Effector memory CD8-positive, alpha-beta T cell (primary cell): ENCODE measurements around the gene SLC25A26.
A peak's percentile ranks its signal among the peaks of the same experiment; 100 is the strongest.
"Not testable (repeated sequence)": the region's sequence is repeated elsewhere in the genome, so short reads cannot be mapped to it uniquely, and the experiment has no call there.

ENCODE experiments used
- ATAC-seq: fragments of 150-1000 bp; cut with Tn5 transposase; replicated peaks from 2 replicates; pipeline ENCODE4 v1.10.0; 2021; ENCODE audit warnings: mild to moderate bottlenecking, moderate library complexity
- DNase-seq, 3 experiments: peaks; one replicate each; pipeline ENCODE4 v3.0.0; 2021
- H3K27ac Mint-ChIP-seq, 2 donors: one replicate each; pipeline ENCODE4 v1.8.0; 2022; ENCODE audit warnings: mild to moderate bottlenecking in 2 of 2, mixed read lengths in 2 of 2, moderate library complexity in 2 of 2
- H3K27me3 Mint-ChIP-seq, 2 donors: one replicate each; pipeline ENCODE4 v1.8.0; 2022; ENCODE audit warnings: mixed read lengths in 2 of 2
- H3K36me3 Mint-ChIP-seq: one replicate; pipeline ENCODE4 v1.8.0; 2022; ENCODE audit warnings: mild to moderate bottlenecking, moderate library complexity, mixed read lengths; ENCODE audit not compliant: insufficient read depth
- H3K4me1 Mint-ChIP-seq, 2 donors: one replicate each; pipeline ENCODE4 v1.8.0; 2022; ENCODE audit warnings: low read depth in 2 of 2, mixed read lengths in 2 of 2
- H3K4me3 Mint-ChIP-seq, 2 donors: one replicate each; pipeline ENCODE4 v1.8.0; 2022; ENCODE audit warnings: mild to moderate bottlenecking in 2 of 2, mixed read lengths in 2 of 2, moderate library complexity in 2 of 2
- H3K9me3 Mint-ChIP-seq, 2 donors: one replicate each; pipeline ENCODE4 v1.8.0; 2022; ENCODE audit warnings: mixed read lengths in 2 of 2

SLC25A26 gene

DNA sequence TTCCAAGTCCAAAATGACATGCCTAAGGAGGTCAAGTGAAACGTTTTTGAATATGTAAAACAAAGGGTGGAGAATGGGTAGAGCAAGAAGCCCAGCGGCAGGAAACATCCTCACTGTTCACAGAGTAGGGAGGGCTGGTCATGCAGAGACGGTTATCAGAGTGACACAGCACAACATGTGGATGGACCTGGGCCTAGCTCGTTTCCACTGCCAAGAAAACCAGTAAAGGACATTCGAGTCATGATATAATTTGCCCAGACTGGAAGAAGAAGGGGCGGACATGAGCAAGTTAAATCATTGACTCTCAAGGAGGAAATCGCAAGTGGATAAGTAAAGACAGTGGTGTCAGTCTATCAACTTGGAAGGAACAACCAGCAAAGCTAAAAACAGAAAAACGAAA, 190.7 kb downstream of the SLC25A26 start:
- H3K36me3 Mint-ChIP-seq: peaks cover 7% of the 10 kb centered on the region
- no peak for ATAC-seq
- no peaks in the 10 kb centered on the region for H3K9me3 Mint-ChIP-seq
- peaks cover 0 to 9% of the 10 kb centered on the region in 2 donors for H3K4me1 Mint-ChIP-seq
- no peak overlapping the region for H3K4me3 Mint-ChIP-seq
- peak overlapping the region in 1 of 2 donors; percentile 29 for H3K27ac Mint-ChIP-seq
- no peaks in the 10 kb centered on the region for H3K27me3 Mint-ChIP-seq
- no peak for DNase-seq

DNA sequence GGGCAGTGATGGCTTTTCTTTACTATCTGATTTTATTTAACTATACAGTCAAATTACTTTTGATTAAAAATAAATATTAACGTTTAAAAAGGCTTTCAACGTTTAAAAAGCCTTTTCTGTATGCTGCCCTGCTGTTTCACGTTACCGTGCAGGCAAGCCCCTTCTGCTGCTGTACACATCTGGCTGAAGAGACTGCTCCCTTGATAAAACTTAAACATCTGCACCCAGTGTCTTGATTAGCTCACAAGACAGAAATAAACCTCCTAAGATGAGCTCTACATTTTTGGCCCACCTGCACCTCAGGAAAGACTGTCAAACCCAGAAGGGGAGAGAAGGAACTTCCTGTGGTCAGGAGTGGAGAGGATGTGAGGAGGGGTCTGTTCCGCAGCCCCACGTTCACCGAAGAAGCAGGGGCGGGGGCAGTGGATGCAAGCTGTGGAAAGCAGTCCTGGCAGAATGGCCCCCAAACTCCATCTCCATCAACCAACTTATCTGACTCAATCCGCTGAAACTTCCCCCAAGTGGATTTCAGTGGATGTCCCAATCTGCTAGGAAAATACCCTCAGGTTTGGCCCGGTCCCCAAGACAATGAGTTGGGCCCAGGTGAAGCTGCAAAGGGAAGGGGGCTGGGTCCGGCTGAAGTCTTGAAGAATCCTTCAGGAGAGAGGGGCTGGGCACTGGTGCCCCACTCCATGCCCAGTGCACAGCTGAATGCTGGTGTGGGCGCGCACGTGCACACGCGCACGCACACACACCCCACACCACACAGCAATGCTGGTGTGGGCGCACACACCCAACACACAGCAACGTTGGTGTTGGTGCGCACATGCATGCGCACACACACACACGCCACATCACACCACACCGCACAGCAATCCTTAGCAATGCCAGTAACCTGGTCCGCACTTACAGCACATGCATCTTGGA, 191.4 kb downstream of the SLC25A26 start:
- H3K4me3 Mint-ChIP-seq: no peak overlapping the region
- no peaks in the 10 kb centered on the region for H3K27me3 Mint-ChIP-seq
- peaks cover 7% of the 10 kb centered on the region for H3K36me3 Mint-ChIP-seq
- no peaks in the 10 kb centered on the region for H3K9me3 Mint-ChIP-seq
- H3K27ac Mint-ChIP-seq: peak overlapping the region; percentile 29 to 44
- peaks cover 0 to 9% of the 10 kb centered on the region in 2 donors for H3K4me1 Mint-ChIP-seq
- DNase-seq (no peak), ATAC-seq (no peak)

DNA sequence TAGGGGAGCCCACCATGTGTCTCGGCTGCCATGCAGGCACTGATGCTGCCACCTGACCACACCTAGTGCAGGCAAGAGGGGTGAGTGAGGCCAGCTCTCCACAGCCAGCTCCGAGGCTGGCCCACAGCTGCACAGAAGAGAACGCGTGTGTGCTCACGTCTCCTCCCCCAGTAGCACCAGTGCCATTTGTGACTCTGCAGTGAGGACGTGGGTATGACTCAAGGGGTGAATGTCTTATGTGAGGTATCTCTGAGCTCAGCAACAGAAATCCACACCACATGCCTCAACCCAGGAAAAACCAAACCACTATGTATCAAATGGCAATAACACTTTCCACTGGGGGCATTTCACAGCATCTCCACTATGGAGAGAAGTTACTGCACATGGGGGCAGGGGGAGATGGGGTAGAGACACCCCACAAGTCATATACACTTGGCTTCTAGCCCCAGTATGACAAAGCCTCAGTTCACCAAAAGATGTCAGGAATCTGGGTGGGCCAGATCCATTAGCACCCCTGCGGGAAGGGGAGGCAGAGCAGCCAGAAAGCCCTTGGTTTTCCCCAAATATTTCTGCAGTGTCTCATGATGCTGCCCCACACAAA, 192.4 kb downstream of the SLC25A26 start:
- no peaks in the 10 kb centered on the region for H3K27me3 Mint-ChIP-seq
- DNase-seq: no peak

DNA sequence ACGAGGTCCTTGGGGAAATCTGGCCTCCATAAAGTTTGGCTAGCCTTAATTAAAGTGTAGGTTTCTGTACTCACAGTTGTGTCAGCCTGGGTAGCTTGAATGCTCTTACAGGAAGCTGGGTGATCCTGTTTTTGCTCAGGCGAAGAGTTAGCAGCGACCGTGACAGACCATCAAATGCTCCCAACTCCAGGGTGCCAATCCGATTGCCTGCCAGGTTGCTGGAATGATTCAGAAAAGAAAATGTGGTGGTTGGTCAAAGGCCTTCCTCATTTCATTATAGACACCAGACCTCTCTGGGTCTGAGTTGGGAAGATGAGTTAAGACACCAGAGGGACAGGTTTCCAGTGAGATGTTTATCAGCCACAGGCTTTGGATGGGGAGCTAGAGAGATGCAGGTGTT, 194.0 kb downstream of the SLC25A26 start:
- Mint-ChIP-seq H3K27me3 (no peaks in the 10 kb centered on the region), H3K27ac (peak overlapping the region in 1 of 2 donors; percentile 17), H3K36me3 (peaks cover 7% of the 10 kb centered on the region), H3K4me3 (no peak overlapping the region), H3K4me1 (peaks cover 9 to 10% of the 10 kb centered on the region in 2 donors), H3K9me3 (no peaks in the 10 kb centered on the region)
- DNase-seq: no peak
- no peak for ATAC-seq

More for the DNA sequence above, 192.4 kb downstream of the SLC25A26 start:
- H3K4me1 Mint-ChIP-seq: peaks cover 0 to 6% of the 10 kb centered on the region in 2 donors
- no peak for ATAC-seq
- no peak overlapping the region for H3K4me3 Mint-ChIP-seq
- peaks cover 7% of the 10 kb centered on the region for H3K36me3 Mint-ChIP-seq
- H3K9me3 Mint-ChIP-seq: no peaks in the 10 kb centered on the region
- peak overlapping the region in 1 of 2 donors; percentile 31 for H3K27ac Mint-ChIP-seq

DNA sequence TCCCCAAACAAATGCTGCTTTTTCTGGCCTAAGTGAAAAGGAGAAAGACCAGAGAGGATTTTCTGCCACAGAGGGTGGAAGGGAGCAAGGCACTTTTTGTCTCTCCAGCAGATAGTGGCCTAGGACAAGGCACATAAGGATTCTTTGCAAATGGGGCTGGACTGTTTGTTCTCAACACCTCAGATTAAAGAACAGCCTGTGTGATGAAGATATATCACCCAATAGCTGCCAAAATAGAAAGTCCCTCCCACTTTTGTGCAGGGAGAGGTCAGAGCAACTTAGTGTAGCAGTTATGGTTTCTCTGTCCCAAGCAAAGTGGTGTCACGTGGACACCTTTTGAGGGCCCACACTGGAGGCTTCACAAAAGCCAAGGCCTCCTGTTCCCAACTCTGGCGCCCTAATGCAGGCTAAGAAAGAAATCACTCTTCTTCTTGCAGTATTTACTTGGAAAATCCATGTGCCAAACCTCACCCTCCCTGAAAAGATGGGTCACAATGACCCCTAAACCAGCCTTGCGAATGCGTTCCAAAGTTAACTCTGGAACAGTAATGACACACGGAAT, 195.1 kb downstream of the SLC25A26 start:
- H3K4me3 Mint-ChIP-seq: no peak overlapping the region
- H3K27me3 Mint-ChIP-seq: no peaks in the 10 kb centered on the region
- peaks cover 0 to 4% of the 10 kb centered on the region in 2 donors for H3K9me3 Mint-ChIP-seq
- DNase-seq: no peak
- ATAC-seq: no peak
- H3K4me1 Mint-ChIP-seq: peaks cover 18 to 21% of the 10 kb centered on the region in 2 donors
- peaks cover 7% of the 10 kb centered on the region for H3K36me3 Mint-ChIP-seq
- H3K27ac Mint-ChIP-seq: peak overlapping the region; percentile 23 to 58

DNA sequence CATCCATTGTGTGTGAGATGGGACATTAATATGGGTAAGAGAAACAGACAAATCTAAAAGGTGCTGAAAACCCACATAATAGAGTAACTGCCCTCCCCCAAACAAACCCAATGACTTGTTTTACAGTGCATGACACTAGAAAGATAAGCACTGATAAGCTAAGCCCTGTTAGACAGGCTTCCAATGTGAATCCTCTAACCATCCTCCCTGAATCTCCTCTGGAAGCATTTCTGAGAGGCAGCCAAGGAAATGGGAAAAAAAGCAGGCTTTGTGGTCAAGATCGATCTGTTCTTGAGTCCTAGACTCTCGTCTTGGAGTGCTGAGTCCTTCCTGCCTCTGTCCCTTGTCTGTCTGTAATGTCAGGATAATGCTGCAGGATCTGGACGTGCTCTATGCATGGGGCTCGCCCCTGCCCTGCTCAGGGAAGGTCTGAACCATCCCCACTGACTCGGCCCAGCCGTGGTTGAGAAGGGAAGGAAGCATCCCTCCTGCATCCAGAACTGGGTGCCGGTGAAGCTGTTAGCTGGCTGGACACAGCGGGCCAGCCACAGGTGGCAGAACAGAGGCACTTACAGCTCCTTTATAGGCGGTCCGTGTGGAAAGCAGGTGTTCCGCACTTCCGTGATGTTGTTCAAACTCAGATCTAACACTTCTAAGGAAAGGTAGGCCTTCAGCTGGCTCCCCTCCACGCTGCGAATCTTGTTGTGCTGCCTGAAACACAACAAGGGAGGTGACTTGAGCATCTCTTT, 195.9 kb downstream of the SLC25A26 start:
- no peak overlapping the region for H3K27ac Mint-ChIP-seq

DNA sequence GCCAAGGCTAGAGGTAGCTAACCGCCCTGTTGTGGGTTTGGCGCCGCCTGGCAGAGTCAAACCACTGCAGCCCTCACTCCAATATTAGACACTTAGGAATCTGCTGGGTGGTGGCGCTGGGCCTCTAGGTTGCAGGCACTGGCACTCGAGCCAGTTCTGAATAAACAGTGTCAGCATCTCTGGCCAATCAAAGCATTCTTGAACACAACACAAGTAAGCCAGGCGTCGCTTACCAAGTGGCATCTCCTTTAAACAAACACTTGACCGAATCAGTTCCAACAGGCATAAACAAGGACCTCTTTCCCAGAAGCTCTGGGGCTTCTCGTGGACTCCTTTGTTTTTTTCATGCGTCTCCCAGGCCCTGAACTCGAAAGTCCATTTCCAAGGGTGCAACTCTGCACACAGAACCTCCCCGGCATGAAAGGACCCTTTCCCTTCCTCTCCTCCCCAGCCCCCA, 197.7 kb downstream of the SLC25A26 start:
- DNase-seq: no peak
- no peak overlapping the region for H3K4me3 Mint-ChIP-seq

More for the DNA sequence above, 195.9 kb downstream of the SLC25A26 start:
- Mint-ChIP-seq H3K27me3 (no peaks in the 10 kb centered on the region), H3K9me3 (peaks cover 2 to 4% of the 10 kb centered on the region in 2 donors), H3K36me3 (peaks cover 7% of the 10 kb centered on the region), H3K4me3 (no peak overlapping the region), H3K4me1 (peaks cover 18 to 24% of the 10 kb centered on the region in 2 donors)
- DNase-seq (no peak), ATAC-seq (no peak)

DNA sequence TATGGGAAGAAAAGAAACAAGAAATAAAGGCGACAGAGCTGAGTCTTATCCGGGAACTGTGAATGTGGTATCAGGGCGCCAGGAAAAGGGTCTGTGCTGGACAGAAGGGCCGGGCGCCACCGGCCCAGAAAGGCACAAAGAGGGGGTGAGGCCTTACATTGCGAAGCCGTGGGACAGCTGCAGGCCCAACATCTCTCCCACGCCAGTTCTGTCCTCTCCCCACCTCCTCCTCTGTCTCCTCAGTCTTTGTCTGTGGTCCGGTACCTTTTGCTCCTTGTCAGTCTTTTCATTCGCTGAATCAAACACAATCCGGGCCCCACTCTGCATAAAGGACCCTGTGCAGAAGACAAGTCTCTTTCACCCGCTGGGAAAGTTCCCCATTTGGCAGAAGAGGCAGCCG, 198.2 kb downstream of the SLC25A26 start:
- Mint-ChIP-seq H3K9me3 (peaks cover 6 to 11% of the 10 kb centered on the region in 2 donors), H3K36me3 (peaks cover 3% of the 10 kb centered on the region), H3K4me3 (peak overlapping the region in 1 of 2 donors; percentile 27), H3K4me1 (peaks cover 22 to 24% of the 10 kb centered on the region in 2 donors), H3K27me3 (no peaks in the 10 kb centered on the region), H3K27ac (peak overlapping the region; percentile 79)
- no peak for DNase-seq
- no peak for ATAC-seq

More for the DNA sequence above, 197.7 kb downstream of the SLC25A26 start:
- peaks cover 6 to 11% of the 10 kb centered on the region in 2 donors for H3K9me3 Mint-ChIP-seq
- H3K4me1 Mint-ChIP-seq: peaks cover 22 to 24% of the 10 kb centered on the region in 2 donors
- H3K27ac Mint-ChIP-seq: peak overlapping the region; percentile 11 to 79
- ATAC-seq: no peak
- H3K27me3 Mint-ChIP-seq: no peaks in the 10 kb centered on the region
- peaks cover 8% of the 10 kb centered on the region for H3K36me3 Mint-ChIP-seq

DNA sequence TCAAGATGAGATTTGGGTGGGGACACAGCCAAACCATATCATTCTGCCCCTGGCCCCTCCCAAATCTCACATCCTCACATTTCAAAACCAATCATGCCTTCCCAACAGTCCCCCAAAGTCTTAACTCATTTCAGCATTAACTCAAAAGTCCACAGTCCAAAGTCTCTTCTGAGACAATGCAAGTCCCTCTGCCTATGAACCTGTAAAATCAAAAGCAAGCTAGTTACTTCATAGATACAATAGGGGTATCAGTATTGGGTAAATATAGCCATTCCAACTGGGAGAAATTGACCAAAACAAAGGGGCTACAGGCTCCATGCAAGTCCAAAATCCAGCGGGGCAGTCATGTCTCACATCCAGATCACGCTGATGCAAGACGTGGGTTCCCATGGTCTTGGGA, 200.3 kb downstream of the SLC25A26 start:
- Mint-ChIP-seq H3K4me1 (peaks cover 33 to 34% of the 10 kb centered on the region in 2 donors), H3K9me3 (peaks cover 6 to 11% of the 10 kb centered on the region in 2 donors), H3K27ac (peak overlapping the region in 1 of 2 donors; percentile 2)
- ATAC-seq, H3K36me3 Mint-ChIP-seq, H3K4me3 Mint-ChIP-seq, DNase-seq, H3K27me3 Mint-ChIP-seq: not testable (repeated sequence)

DNA sequence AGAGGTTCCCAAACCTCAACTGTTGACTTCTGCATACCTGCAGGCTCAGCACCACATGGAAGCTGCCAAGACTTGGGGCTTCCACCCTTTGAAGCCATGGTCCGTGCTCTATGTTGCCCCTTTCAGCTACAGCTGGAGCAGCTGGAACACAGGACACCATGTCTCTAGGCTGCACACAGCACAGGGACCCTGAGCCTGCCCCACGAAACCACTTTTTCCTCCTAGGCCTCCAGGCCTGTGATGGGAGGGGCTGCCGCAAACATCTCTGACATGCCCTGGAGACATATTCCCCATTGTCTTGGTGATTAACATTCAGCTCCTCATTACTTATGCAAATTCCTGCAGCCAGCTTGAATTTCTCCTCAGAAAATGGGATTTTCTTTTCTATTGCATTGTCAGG, 201.1 kb downstream of the SLC25A26 start:
- H3K4me3 Mint-ChIP-seq, DNase-seq, H3K36me3 Mint-ChIP-seq, ATAC-seq, H3K27me3 Mint-ChIP-seq: not testable (repeated sequence)
- peaks cover 6 to 11% of the 10 kb centered on the region in 2 donors for H3K9me3 Mint-ChIP-seq
- peaks cover 34 to 40% of the 10 kb centered on the region in 2 donors for H3K4me1 Mint-ChIP-seq
- H3K27ac Mint-ChIP-seq: peak overlapping the region in 1 of 2 donors; percentile 57

DNA sequence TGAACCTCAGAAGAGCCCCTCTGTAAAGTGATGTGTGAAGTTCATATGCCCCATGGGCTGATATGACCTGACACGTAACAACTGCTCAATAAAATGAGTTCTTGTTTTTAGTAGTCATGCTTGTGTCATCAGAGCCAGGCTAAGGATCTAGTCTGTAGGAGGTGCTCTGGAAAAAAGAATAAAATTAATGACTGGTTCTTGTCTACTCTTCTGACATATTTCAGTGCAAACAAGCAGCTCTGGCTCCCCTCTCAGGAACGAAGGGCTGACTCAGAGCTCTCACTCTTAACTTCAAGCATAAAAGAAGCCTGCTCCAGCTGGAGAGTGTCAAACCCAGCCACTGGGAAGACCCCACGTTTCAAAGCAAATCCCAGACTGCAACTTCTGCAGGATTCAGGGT, 203.0 kb downstream of the SLC25A26 start:
- Mint-ChIP-seq H3K36me3 (peaks cover 3% of the 10 kb centered on the region), H3K4me3 (no peak overlapping the region), H3K9me3 (peaks cover 6 to 11% of the 10 kb centered on the region in 2 donors), H3K27me3 (no peaks in the 10 kb centered on the region), H3K4me1 (peaks cover 38 to 44% of the 10 kb centered on the region in 2 donors), H3K27ac (peak overlapping the region in 1 of 2 donors; percentile 6)
- DNase-seq: no peak
- ATAC-seq: no peak

DNA sequence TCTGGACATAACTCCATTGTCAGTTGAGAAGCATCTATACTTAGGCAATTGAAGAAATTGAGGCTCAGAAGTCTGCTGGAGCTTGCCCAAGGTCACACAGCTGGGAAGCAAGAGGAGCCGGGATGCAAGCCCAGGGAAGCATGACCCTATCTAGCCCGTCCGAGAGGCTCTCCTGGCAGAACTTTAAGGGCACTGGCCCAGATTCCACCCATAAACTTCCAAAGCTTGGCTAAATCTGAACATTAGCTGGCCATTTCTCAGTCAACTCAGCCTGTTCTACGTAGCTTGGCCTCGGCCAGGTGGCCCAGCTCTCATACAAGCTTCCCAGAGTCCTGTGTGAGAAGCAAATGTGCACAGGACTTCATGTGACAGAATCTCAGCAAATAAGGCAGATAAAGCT, 204.2 kb downstream of the SLC25A26 start:
- Mint-ChIP-seq H3K36me3 (peaks cover 3% of the 10 kb centered on the region), H3K9me3 (peaks cover 6 to 11% of the 10 kb centered on the region in 2 donors), H3K4me1 (peaks cover 37 to 46% of the 10 kb centered on the region in 2 donors), H3K4me3 (no peak overlapping the region), H3K27ac (no peak overlapping the region), H3K27me3 (no peaks in the 10 kb centered on the region)
- ATAC-seq (no peak), DNase-seq (no peak)
